AML-193 (cell line): ENCODE results near the gene FBXO34.
"Not testable (repeated sequence)": the region's sequence is repeated elsewhere in the genome, so short reads cannot be mapped to it uniquely, and the experiment has no call there.

ENCODE experiments used
- DNase-seq, 2 experiments: peaks; one replicate each; lab custom pipeline; 2025; lab: John Stamatoyannopoulos, UW

The FBXO34 gene

GRCh38 chr14:55348766-55349453, 77.7 kb downstream of the FBXO34 start:
- no peak for DNase-seq

DNA sequence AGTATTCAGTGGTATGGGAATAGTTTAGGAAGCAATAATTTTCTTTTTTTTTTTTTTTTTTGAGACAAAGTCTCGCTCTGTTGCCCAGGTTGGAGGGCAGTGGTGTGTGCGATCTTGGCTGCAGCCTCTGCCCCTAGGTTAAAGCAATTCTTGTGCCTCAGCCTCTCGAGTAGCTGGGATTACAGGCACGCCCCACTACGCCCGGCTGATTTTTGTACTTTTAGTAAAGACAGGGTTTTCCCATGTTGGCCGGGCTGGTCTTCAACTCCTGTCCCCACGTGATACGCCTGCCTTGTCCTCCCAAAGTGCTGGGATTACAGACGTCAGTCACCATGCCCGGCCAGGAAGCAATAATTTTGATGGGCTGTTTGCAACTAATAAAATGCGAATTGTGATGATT, 78.3 kb downstream of the FBXO34 start:
- no peak for DNase-seq

- no peak for DNase-seq
Measured at GRCh38 chr14:55350461-55350860, 79.2 kb downstream of the FBXO34 start.

- DNase-seq, result no peak
Measured at GRCh38 chr14:55351111-55351510, 79.9 kb downstream of the FBXO34 start.

GRCh38 chr14:55352201-55352600, 81.0 kb downstream of the FBXO34 start:
- no peak for DNase-seq

DNA sequence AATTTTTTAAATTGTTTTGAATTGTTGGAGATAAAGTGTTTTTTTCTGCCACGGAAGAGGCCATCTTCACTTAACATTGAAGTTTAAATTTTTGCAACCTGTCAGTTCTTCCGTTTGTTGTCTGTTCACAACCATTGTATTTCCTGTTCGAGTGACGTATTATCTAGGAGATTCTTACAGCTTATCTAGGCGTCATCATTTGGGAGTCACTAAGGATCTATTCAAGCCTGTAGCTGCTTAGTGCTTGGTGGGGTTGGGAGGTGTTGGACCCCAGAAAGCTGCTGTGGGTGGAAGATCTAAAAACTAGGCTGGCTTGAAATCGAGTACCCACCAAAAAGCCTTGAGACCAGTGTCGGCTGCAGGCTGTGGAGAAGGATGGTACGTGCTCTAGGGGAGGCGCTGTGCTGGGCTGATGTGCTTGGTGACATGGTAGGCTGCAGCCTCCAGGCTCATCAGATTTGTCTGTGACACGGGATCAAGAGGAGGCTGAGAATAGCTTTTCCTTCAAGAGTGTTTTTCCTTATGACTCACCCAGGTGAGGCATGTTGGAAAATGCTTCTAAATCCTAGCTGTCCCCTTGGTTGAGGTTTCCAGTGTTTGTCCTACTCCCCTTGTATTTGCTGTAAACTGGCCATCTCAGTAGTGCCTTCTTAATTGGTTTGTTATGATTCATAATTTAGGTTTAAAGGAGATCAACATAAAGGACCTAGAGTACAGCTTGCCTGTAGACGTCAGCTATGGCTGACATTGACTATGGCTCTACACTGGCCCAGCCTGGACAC, 82.7 kb downstream of the FBXO34 start:
- DNase-seq, result no peak

DNA sequence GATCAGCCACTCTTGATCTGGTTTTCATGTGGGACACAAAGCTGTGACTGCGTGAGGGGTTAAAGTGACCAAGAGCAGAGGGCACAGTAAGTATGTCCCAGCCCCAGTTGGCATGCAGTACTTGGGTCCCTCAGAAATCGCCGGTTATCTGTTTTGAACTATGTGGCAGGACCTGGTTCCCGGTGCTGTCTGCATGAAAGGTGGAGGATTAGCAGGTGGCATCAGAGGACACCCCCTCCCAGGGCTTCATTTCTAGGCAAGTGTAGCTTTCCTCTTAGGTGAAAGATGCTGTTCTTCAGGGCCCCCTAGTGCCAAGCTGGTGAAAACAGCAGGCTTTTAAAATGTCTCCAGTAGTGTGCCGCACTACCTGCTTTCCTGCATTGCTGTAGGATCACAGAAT, 83.3 kb downstream of the FBXO34 start:
- peak; percentile 40 to 41 for DNase-seq

- DNase-seq, result no peak
Measured at GRCh38 chr14:55355922-55356321, 84.7 kb downstream of the FBXO34 start.

DNA sequence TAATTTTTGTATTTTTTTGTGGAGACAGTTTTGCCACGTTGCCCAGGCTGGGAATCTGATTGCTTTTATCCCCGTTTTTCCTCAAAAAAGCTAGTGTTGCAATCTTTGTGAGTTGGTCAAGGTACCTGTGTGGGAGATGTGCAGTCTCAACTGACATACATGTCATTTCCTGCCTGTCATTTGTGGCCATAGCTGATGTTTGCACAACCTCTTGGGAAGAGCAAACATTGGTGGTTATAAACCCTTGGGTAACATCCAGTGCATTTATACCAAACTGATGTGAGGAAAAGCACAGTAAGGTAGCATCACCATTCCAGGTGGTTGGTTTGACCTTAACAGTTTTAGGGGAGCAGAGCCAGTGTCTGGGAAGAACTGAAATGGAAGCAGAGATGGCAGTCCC, 85.7 kb downstream of the FBXO34 start:
- DNase-seq, result peak; percentile 48 to 49

- DNase-seq, result no peak
Measured at GRCh38 chr14:55359307-55359706, 88.1 kb downstream of the FBXO34 start.

DNA sequence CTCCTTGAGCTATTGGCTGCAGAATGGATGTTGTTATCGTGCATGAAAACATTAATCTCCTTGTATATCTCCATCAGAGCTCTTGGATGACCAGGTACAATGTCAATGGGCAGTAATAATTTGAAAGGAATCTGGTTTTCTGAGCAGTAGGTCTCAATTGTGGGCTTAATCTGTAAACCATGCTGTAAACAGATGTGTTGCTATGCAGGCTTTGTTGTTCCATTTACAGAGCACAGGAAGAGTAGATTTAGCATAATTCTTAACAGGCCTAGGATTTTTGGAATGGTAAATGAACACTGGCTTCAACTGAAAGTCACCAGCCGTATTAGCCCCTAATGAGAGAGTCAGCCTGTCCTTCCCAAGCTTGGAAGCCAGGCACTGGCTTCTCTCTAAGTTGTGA, 90.0 kb downstream of the FBXO34 start:
- no peak for DNase-seq

DNA sequence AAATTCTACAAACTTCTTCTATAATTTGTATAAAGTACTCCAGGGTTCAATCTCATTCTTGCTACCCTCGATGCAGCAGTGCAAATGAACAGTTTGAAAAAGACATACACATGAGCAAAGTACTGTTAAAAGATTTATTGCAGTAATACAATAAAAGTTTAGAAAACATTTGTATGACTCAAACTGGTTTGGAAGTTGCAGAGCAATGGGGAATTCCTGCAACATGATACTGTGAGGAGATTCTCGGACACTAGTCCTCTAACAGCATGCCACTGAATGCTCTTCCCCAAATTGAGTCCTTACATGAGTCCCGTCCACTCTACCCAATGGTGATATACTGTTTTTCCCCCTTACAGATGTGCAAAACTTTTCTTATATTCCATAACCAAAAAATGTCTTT, 95.0 kb downstream of the FBXO34 start:
- no peak for DNase-seq

DNA sequence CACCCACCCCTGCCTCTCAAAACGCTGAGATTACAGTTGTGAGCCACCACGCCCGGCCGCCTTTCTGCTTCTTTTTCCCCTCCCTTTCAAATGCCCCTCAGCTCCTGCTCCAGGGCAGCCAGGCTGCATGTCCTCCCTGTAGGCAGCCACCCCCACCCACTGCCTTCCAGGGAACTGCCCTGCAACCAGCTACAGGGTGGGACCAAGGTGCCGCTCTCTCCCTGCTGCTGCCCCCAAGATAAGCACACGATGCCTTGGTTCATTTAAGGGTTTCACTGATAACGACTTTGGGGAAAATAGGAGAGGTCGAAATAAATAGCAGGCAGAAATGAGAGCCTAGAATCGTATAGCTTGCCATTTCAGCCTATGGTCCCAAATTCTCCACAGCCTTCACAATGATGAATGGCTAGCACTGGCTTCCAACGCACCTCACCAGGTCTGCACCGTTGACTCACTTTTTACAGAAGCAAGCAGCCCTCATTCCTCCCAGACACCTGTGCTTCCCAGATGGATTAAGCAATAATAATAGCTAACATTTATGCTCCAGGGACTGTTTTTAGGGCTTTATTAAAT, 99.7 kb downstream of the FBXO34 start:
- DNase-seq, result no peak

DNA sequence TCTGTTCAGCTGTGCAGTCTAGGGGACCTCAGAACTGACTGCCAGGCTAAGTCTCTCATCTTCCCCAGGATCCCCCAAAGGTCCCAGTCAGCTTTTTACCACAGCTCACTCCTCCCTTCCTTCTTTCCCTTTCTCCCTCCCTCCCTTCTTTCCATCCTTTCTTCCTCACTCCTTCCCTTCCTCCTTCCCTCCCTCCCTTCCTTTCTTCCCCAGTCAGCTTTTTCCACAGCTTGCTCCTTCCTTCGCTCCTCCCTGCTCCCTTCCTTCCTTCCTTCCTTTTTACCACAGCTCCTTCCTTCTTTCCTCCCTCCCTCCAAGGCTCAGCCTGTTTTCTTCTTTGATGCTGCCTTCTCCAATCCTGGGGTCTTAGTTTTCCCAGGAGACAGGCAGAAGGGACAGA, 101.2 kb downstream of the FBXO34 start:
- DNase-seq, result no peak

GRCh38 chr14:55372825-55373224, 101.6 kb downstream of the FBXO34 start:
- no peak for DNase-seq

GRCh38 chr14:55373784-55374705, 102.8 kb downstream of the FBXO34 start:
- DNase-seq, result no peak

DNA sequence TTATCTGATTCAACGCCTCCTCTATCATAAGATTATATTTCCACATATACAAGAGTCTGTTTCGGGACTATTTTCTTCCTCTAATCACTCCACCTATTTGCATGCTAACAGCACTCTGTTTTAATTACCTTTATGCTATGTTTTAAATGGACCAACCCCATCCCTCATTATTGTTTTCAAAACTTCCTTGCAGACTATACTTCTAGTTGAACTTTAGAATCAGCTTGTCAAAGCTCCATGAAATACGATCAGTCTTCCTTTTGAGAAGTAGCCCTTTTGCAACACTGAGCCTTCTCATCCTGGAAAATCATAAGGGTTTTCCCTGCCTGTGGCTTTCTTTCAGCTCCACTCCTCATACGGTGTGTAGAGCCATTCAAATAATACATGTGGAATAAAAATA, 103.5 kb downstream of the FBXO34 start:
- DNase-seq, result no peak

- no peak for DNase-seq
Measured at GRCh38 chr14:55377236-55377635, 106.0 kb downstream of the FBXO34 start.

- no peak for DNase-seq
Measured at GRCh38 chr14:55381040-55381439, 109.8 kb downstream of the FBXO34 start.

DNA sequence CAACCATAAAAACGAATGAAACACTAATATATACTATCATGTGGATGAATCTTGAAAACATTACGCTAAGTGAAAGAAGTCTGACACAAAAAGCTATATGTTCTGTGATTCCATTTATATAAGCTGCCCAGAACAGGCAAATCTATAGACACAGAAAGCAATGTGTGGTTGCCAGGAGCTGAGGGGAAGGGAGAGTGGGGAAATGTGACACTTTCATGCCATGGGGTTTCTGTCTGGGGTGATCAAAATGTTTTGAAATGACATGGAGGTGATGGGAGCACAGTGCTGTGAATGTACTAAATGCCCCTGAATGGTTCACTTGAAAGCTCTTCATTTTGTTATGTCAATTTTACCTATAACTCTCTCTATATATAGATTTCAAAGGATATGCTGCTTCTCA, 110.3 kb downstream of the FBXO34 start:
- DNase-seq, result no peak

DNA sequence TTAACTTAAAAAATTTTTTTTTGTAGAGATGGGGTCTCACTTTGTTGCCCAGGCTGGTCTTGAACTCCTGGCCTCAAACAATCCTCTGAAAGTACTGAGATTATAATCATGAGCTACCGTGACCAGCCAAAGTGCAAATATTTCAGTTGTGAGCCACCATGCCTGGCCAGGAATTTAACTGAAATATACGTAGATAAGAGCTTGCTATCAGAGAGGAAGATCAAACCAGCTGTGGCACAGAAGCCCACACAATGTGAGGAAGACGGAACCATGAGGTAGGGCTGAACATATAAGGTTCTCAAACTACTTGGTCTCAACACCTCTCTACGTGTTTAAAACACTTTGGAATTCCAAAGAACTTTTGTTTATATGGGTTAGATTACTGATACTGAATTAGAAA, 111.3 kb downstream of the FBXO34 start:
- DNase-seq, result no peak

- DNase-seq, result not testable (repeated sequence)
Measured at GRCh38 chr14:55383056-55383466, 111.8 kb downstream of the FBXO34 start.
